ENCODE data around the gene SND1. TPM values are rescaled to one million over a fixed set of nuclear protein-coding genes. Genes with fewer than 3 reads are reported as not detected.

Gene SND1
- total RNA-seq, 1 experiment from 2014 or later = 104 TPM

Small RNAs within 50 kb of the gene (small RNA-seq; reads per million reads assigned to genes)
- not detected for gene MIR593

Other genes with a start within 250 kb of the SND1 start
- gene GCC1, start 66.6 kb upstream of the SND1 start, total RNA-seq (2014; rRNA removed; shearing (Covaris generic); ENCODE audit: low replicate concordance) = 6.8 and 13.9 TPM in 2 replicates
- gene ARF5, start 63.8 kb upstream of the SND1 start, total RNA-seq (2014; rRNA removed; shearing (Covaris generic); ENCODE audit: low replicate concordance) = 110 and 197 TPM in 2 replicates
- 3.9 and 12.5 TPM in 2 replicates for gene FSCN3, start 58.5 kb upstream of the SND1 start, total RNA-seq (2014; rRNA removed; shearing (Covaris generic); ENCODE audit: low replicate concordance)
- gene PAX4, start 34.1 kb upstream of the SND1 start, total RNA-seq (2014; rRNA removed; shearing (Covaris generic); ENCODE audit: low replicate concordance) = not detected in 2 replicates